ENCODE results near the gene ARHGAP28. TPM values are rescaled to one million over a fixed set of nuclear protein-coding genes. Genes with fewer than 3 reads are reported as not detected.

ARHGAP28 gene
- polyA plus RNA-seq, 1 of the 3 experiments (the other 2 are of a cell fraction) = 0.99 TPM

DNA sequence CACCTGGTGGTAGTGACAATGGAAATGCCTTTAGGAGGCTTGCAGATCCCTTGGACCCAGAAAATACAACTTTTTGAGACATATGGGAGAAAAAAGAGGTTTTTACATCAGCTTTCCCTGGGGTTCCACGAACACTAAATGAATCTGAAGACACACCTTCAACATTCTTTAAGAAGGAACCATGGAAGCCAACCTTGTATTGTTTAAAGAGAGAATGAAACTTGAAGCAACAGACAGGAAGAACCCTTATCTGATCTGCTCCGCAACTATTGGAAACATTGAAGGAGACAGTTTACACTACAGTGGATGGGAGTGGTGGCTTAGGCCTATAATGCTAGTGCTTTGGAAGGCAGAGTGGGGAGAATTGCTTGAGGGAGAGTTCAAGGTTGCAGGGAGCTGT lies 197.6 kb downstream of the ARHGAP28 start:
- CTCF ChIA-PET = no interaction called here

DNA sequence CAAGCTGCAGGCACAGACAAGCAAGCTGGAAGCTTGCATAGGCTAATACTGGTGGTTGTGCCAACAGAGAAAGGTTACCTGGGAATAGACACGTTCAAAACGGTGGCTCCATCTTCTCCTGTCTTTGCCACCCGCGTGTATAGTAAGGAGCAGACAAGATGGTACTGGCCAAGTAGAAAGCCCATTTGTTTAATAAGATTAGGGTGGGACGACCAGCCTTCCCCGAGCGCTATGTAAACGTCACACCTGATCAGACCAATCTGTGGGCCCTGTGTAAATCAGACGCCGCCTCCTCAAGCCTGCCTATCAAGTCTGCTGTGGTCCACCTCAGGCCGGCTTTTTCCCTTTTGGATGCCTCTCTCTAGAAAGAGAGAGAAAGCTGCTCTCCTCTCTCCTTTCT lies 198.8 kb downstream of the ARHGAP28 start:
- H3K4me2 ChIP-seq = no peak overlapping the region
- H3K9me2 ChIP-seq = no peaks in the 10 kb centered on the region
- no peaks in the 10 kb centered on the region for H3K36me3 ChIP-seq (replicated peaks in 1 of 2; ENCODE audit: control insufficient read depth in 1 of 2, insufficient read depth in 2 of 2, low read length in 1 of 2)
- 78% methylated on average over 11 of the region's 11 CpGs for WGBS (ENCODE audit: low lambda C conversion rate)
- CTCF ChIA-PET = no interaction called here
- POLR2A ChIA-PET = no interaction called here
- no peak overlapping the region for H3K9ac ChIP-seq
- no peaks in the 10 kb centered on the region for H3K9me3 ChIP-seq
- H3K79me2 ChIP-seq (ENCODE audit: insufficient read depth) = no peaks in the 10 kb centered on the region
- H4K20me1 ChIP-seq (ENCODE audit: insufficient read depth) = no peaks in the 10 kb centered on the region
- H3F3A ChIP-seq (replicated peaks; ENCODE audit: insufficient read depth) = no peaks in the 10 kb centered on the region
- no peak for TF ChIP-seq USF2 (IDR thresholded peaks at IDR 0.05; ENCODE audit: borderline replicate concordance, low read depth, low read length)
- no peak for TF ChIP-seq RCOR1 (IDR thresholded peaks at IDR 0.05; ENCODE audit: low read length)
- TF ChIP-seq, protein P1, sequence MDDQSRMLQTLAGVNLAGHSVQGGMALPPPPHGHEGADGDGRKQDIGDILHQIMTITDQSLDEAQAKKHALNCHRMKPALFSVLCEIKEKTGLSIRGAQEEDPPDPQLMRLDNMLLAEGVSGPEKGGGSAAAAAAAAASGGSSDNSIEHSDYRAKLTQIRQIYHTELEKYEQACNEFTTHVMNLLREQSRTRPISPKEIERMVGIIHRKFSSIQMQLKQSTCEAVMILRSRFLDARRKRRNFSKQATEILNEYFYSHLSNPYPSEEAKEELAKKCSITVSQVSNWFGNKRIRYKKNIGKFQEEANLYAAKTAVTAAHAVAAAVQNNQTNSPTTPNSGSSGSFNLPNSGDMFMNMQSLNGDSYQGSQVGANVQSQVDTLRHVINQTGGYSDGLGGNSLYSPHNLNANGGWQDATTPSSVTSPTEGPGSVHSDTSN (IDR thresholded peaks at IDR 0.05) = no peak
- TF ChIP-seq SIN3A (IDR thresholded peaks at IDR 0.05; ENCODE audit: borderline replicate concordance, low read depth, low read length) = no peak
- TF ChIP-seq RXRA (IDR thresholded peaks at IDR 0.05; ENCODE audit: borderline replicate concordance, low read depth) = no peak
- TF ChIP-seq MEF2A (IDR thresholded peaks at IDR 0.05; ENCODE audit: borderline replicate concordance, low read depth) = no peak
- TF ChIP-seq FOXM1 (IDR thresholded peaks at IDR 0.05; ENCODE audit: low read depth) = no peak
- TF ChIP-seq NFIC (IDR thresholded peaks at IDR 0.05; ENCODE audit: borderline replicate concordance) = no peak
- TF ChIP-seq NRF1 (IDR thresholded peaks at IDR 0.05; ENCODE audit: low read depth, low read length) = no peak
- TF ChIP-seq EP300 (IDR thresholded peaks at IDR 0.05; ENCODE audit: borderline replicate concordance in 1 of 2, low read depth in 1 of 2, low read length in 1 of 2) = no peak
- no peak for TF ChIP-seq YY1 (IDR thresholded peaks at IDR 0.05; ENCODE audit: low read depth)
- TF ChIP-seq TCF12 (IDR thresholded peaks at IDR 0.05) = no peak
- TF ChIP-seq TAF1 (IDR thresholded peaks at IDR 0.05; ENCODE audit: borderline replicate concordance, low read depth, low read length) = no peak
- TF ChIP-seq RAD21 (IDR thresholded peaks at IDR 0.05; ENCODE audit: low read length) = no peak
- TF ChIP-seq FOXJ3 (CRISPR knock-in tag; IDR thresholded peaks at IDR 0.05) = no peak
- no peak overlapping the region for H2AFZ ChIP-seq (ENCODE audit: low read depth)
- H3K27ac ChIP-seq (ENCODE audit: low read depth in 2 of 2, low read length in 1 of 2) = no peak overlapping the region
- peaks cover 0 to 9% of the 10 kb centered on the region in 2 experiments; a peak in 1 of 4 replicates for H3K4me1 ChIP-seq (ENCODE audit: control insufficient read depth in 1 of 2, insufficient read depth in 2 of 2, low read depth in 1 of 2, low read length in 1 of 2)
- DNase-seq = no peak
- no peaks in the 10 kb centered on the region for H3K27me3 ChIP-seq (ENCODE audit: insufficient read depth)
- no peak overlapping the region for H3K4me3 ChIP-seq (ENCODE audit: low read depth in 2 of 2, low read length in 1 of 2)

More for the DNA sequence above, 197.6 kb downstream of the ARHGAP28 start:
- Histone ChIP-seq H3K4me2 (no peak overlapping the region), H3K79me2 (ENCODE audit: insufficient read depth) (no peaks in the 10 kb centered on the region), H3K9me2 (no peaks in the 10 kb centered on the region), H3K4me1 (ENCODE audit: control insufficient read depth in 1 of 2, insufficient read depth in 2 of 2, low read depth in 1 of 2, low read length in 1 of 2) (peaks cover 0 to 9% of the 10 kb centered on the region in 2 experiments; a peak in 1 of 4 replicates), H3K9ac (no peak overlapping the region), H3F3A (replicated peaks; ENCODE audit: insufficient read depth) (no peaks in the 10 kb centered on the region), H3K4me3 (ENCODE audit: low read depth in 2 of 2, low read length in 1 of 2) (no peak overlapping the region), H3K27me3 (ENCODE audit: insufficient read depth) (no peaks in the 10 kb centered on the region), H2AFZ (ENCODE audit: low read depth) (no peak overlapping the region), H3K9me3 (no peaks in the 10 kb centered on the region), H3K27ac (ENCODE audit: low read depth in 2 of 2, low read length in 1 of 2) (no peak overlapping the region), H4K20me1 (ENCODE audit: insufficient read depth) (no peaks in the 10 kb centered on the region), H3K36me3 (replicated peaks in 1 of 2; ENCODE audit: control insufficient read depth in 1 of 2, insufficient read depth in 2 of 2, low read length in 1 of 2) (no peaks in the 10 kb centered on the region)
- DNase-seq = no peak
- POLR2A ChIA-PET = no interaction called here
- no peak for TF ChIP-seq RCOR1 (IDR thresholded peaks at IDR 0.05; ENCODE audit: low read length)
- TF ChIP-seq MAX (IDR thresholded peaks at IDR 0.05; ENCODE audit: low read depth) = no peak
- no peak for TF ChIP-seq GABPA (IDR thresholded peaks at IDR 0.05; ENCODE audit: low read depth)
- TF ChIP-seq RAD21 (IDR thresholded peaks at IDR 0.05; ENCODE audit: low read length) = no peak
- TF ChIP-seq EP300 (IDR thresholded peaks at IDR 0.05; ENCODE audit: borderline replicate concordance in 1 of 2, low read depth in 1 of 2, low read length in 1 of 2) = no peak
- no peak for TF ChIP-seq RXRA (IDR thresholded peaks at IDR 0.05; ENCODE audit: borderline replicate concordance, low read depth)
- TF ChIP-seq JUND (IDR thresholded peaks at IDR 0.05) = no peak
- TF ChIP-seq TCF12 (IDR thresholded peaks at IDR 0.05) = no peak
- TF ChIP-seq MEF2A (IDR thresholded peaks at IDR 0.05; ENCODE audit: borderline replicate concordance, low read depth) = no peak
- no peak for TF ChIP-seq CTCF (IDR thresholded peaks at IDR 0.05)
- TF ChIP-seq FOXM1 (IDR thresholded peaks at IDR 0.05; ENCODE audit: low read depth) = no peak
- WGBS (ENCODE audit: low lambda C conversion rate) = 42% methylated on average over 2 of the region's 2 CpGs
